NCI-H345 (cell line): ENCODE results near the gene GOSR1.
"Not testable (repeated sequence)": the region's sequence is repeated elsewhere in the genome, so short reads cannot be mapped to it uniquely, and the experiment has no call there.

Source experiments
- DNase-seq: peaks from one replicate; lab custom pipeline; 2025; lab: John Stamatoyannopoulos, UW

The GOSR1 gene

GRCh38 chr17:30563131-30563904 is 86.1 kb downstream of the GOSR1 start:
- not testable (repeated sequence) for DNase-seq

- DNase-seq: not testable (repeated sequence)
These were observed 86.7 kb downstream of the GOSR1 start for GRCh38 chr17:30563905-30564390.

GRCh38 chr17:30564422-30565072 is 87.3 kb downstream of the GOSR1 start:
- not testable (repeated sequence) for DNase-seq

GRCh38 chr17:30565073-30565935 is 88.1 kb downstream of the GOSR1 start:
- DNase-seq: no peak

GRCh38 chr17:30566104-30566503 is 88.9 kb downstream of the GOSR1 start:
- not testable (repeated sequence) for DNase-seq

- not testable (repeated sequence) for DNase-seq
These were observed 89.5 kb downstream of the GOSR1 start for GRCh38 chr17:30566516-30567225.

- no peak for DNase-seq
These were observed 90.3 kb downstream of the GOSR1 start for GRCh38 chr17:30567231-30568116.

GRCh38 chr17:30568117-30568430 is 90.9 kb downstream of the GOSR1 start:
- DNase-seq: no peak

GRCh38 chr17:30569531-30570175 is 92.4 kb downstream of the GOSR1 start:
- DNase-seq: not testable (repeated sequence)

GRCh38 chr17:30570191-30570590 is 93.0 kb downstream of the GOSR1 start:
- DNase-seq: no peak

- no peak for DNase-seq
These were observed 93.5 kb downstream of the GOSR1 start for GRCh38 chr17:30570596-30571265.

- not testable (repeated sequence) for DNase-seq
These were observed 94.2 kb downstream of the GOSR1 start for GRCh38 chr17:30571404-30571803.

GRCh38 chr17:30571921-30572320 is 94.7 kb downstream of the GOSR1 start:
- DNase-seq: no peak

GRCh38 chr17:30572651-30573554 is 95.7 kb downstream of the GOSR1 start:
- DNase-seq: not testable (repeated sequence)

GRCh38 chr17:30573603-30574175 is 96.5 kb downstream of the GOSR1 start:
- no peak for DNase-seq

GRCh38 chr17:30574309-30574708 is 97.1 kb downstream of the GOSR1 start:
- not testable (repeated sequence) for DNase-seq

GRCh38 chr17:30574806-30575205 is 97.6 kb downstream of the GOSR1 start:
- DNase-seq: not testable (repeated sequence)

- not testable (repeated sequence) for DNase-seq
These were observed 98.6 kb downstream of the GOSR1 start for GRCh38 chr17:30575648-30576325.
